ENCODE data around the gene PDCD4. TPM values are rescaled to one million over a fixed set of nuclear protein-coding genes. Genes with fewer than 3 reads are reported as not detected.

The PDCD4 gene
- total and polyA plus RNA-seq, 4 donors, result 14.7 to 94.4 (median 25.1) TPM

DNA sequence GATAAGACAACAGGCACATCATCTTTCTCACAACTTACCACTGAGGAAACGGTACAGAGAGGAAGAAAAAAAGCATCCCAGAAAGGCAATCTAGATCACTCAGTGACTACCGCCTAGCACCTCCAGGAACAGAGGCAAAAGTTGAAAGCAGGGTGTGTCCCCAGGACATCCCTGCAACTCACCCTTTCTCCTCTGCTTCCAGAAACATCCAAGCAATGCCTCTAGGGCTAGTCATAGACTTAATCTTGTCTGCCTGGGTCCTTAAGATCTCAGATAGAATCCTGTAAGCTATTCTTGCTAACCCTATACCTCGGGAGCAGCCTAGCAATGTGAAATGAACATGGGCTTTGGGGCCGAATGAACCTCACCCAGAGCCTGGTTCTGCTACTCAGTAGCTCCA lies 18.8 kb upstream of the PDCD4 start:
- TF ChIP-seq, protein P1, sequence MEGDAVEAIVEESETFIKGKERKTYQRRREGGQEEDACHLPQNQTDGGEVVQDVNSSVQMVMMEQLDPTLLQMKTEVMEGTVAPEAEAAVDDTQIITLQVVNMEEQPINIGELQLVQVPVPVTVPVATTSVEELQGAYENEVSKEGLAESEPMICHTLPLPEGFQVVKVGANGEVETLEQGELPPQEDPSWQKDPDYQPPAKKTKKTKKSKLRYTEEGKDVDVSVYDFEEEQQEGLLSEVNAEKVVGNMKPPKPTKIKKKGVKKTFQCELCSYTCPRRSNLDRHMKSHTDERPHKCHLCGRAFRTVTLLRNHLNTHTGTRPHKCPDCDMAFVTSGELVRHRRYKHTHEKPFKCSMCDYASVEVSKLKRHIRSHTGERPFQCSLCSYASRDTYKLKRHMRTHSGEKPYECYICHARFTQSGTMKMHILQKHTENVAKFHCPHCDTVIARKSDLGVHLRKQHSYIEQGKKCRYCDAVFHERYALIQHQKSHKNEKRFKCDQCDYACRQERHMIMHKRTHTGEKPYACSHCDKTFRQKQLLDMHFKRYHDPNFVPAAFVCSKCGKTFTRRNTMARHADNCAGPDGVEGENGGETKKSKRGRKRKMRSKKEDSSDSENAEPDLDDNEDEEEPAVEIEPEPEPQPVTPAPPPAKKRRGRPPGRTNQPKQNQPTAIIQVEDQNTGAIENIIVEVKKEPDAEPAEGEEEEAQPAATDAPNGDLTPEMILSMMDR (IDR thresholded peaks at IDR 0.05; ENCODE audit: low read depth, low read length, missing input control), result no peak
- TF ChIP-seq HNF4G (IDR thresholded peaks at IDR 0.05) (no peak), FOXA2 (IDR thresholded peaks at IDR 0.05) (no peak), RAD21 (IDR thresholded peaks at IDR 0.05) (no peak), ATF3 (IDR thresholded peaks at IDR 0.05) (no peak), GABPA (IDR thresholded peaks at IDR 0.05 in 1 of 2, conservative IDR thresholded peaks at IDR 0.05 in 1 of 2) (no peak), MAX (IDR thresholded peaks at IDR 0.05) (no peak), RXRA (IDR thresholded peaks at IDR 0.05) (no peak), REST (IDR thresholded peaks at IDR 0.05) (no peak), FOXA1 (IDR thresholded peaks at IDR 0.05) (no peak), JUND (IDR thresholded peaks at IDR 0.05) (no peak), HNF4A (conservative IDR thresholded peaks at IDR 0.05) (no peak)
- Histone ChIP-seq H3K27ac (ENCODE audit: low read depth in 1 of 2, low read length in 2 of 2) (peak overlapping the region; percentile 78 to 88), H3K4me3 (ENCODE audit: low read depth in 1 of 3, low read length in 3 of 3) (no peak overlapping the region), H3K27me3 (ENCODE audit: control insufficient read depth in 4 of 4, insufficient read depth in 4 of 4, low read length in 3 of 4) (no peaks in the 10 kb centered on the region), H3K4me1 (ENCODE audit: control insufficient read depth in 4 of 4, insufficient read depth in 4 of 4, low read length in 3 of 4) (peaks cover 10 to 16% (median 14%) of the 10 kb centered on the region in 4 donors), H3K36me3 (ENCODE audit: control insufficient read depth in 4 of 4, insufficient read depth in 3 of 4, low read depth in 1 of 4, low read length in 3 of 4) (no peaks in the 10 kb centered on the region), H3K9me3 (ENCODE audit: control insufficient read depth in 4 of 4, low read length in 3 of 4) (no peaks in the 10 kb centered on the region), H3K9ac (ENCODE audit: low read depth in 1 of 2, low read length in 2 of 2) (peak overlapping the region; percentile 3 to 50)
- DNase-seq (ENCODE audit: low spot score), result no peak
- WGBS, result 87% methylated on average over 4 of the region's 4 CpGs

- H3K27me3 ChIP-seq (ENCODE audit: control insufficient read depth in 4 of 4, insufficient read depth in 4 of 4, low read length in 3 of 4), result no peaks in the 10 kb centered on the region
- no peak overlapping the region for H3K9ac ChIP-seq (ENCODE audit: low read depth in 1 of 2, low read length in 2 of 2)
- H3K9me3 ChIP-seq (ENCODE audit: control insufficient read depth in 4 of 4, low read length in 3 of 4), result no peaks in the 10 kb centered on the region
- no peak overlapping the region for H3K27ac ChIP-seq (ENCODE audit: low read depth in 1 of 2, low read length in 2 of 2)
- no peak for DNase-seq (ENCODE audit: low spot score)
- H3K36me3 ChIP-seq (ENCODE audit: control insufficient read depth in 4 of 4, insufficient read depth in 3 of 4, low read depth in 1 of 4, low read length in 3 of 4), result no peaks in the 10 kb centered on the region
- TF ChIP-seq FOXA2 (IDR thresholded peaks at IDR 0.05), result no peak
- peaks cover 10 to 23% (median 19%) of the 10 kb centered on the region in 4 donors for H3K4me1 ChIP-seq (ENCODE audit: control insufficient read depth in 4 of 4, insufficient read depth in 4 of 4, low read length in 3 of 4)
- no peak overlapping the region for H3K4me3 ChIP-seq (ENCODE audit: low read depth in 1 of 3, low read length in 3 of 3)
These were observed 17.7 kb upstream of the PDCD4 start for GRCh38 chr10:110853921-110854605.

All from liver (tissue), 9 donors.